CD8-positive, alpha-beta memory T cell (primary cell): Measurements from ENCODE around the gene SEMA6A. TPM values are rescaled to one million over a fixed set of nuclear protein-coding genes. Genes with fewer than 3 reads are reported as not detected.

Experiments
- CTCF ChIA-PET: fragments of 350-600 bp; sonication (Branson Sonifier 250); formaldehyde crosslinking; loops from one replicate; lab custom pipeline; 2021; ENCODE audit warnings: antibody characterized with exemption; lab: Charles Lee
- POLR2A ChIA-PET: fragments of 350-600 bp; sonication (Branson Sonifier 250); formaldehyde crosslinking; loops from one replicate; lab custom pipeline; 2021; ENCODE audit warnings: antibody characterized with exemption; lab: Charles Lee
- DNase-seq, 5 donors: peaks; one replicate each; pipeline versions ENCODE4 v3.0.0 to v3.0.0-alpha.2; 2020 to 2022; ENCODE audit warnings: mixed read lengths in 1 of 5
- H3K27ac ChIP-seq: one replicate; pipeline ENCODE4 v1.7.0; 2013; ENCODE audit warnings: low read depth, mild to moderate bottlenecking, low read length, moderate library complexity
- H3K27me3 ChIP-seq: 2 replicates; pipeline ENCODE4 v1.7.0; 2013; ENCODE audit warnings: low read length, mild to moderate bottlenecking; ENCODE audit not compliant: insufficient read depth, poor library complexity, severe bottlenecking
- H3K36me3 ChIP-seq: 2 replicates; pipeline ENCODE4 v1.7.0; 2013; ENCODE audit warnings: mild to moderate bottlenecking, low read length, moderate library complexity; ENCODE audit not compliant: insufficient read depth
- H3K4me1 ChIP-seq: 2 replicates; pipeline ENCODE4 v1.7.0; 2013; ENCODE audit warnings: mild to moderate bottlenecking, low read length, moderate library complexity; ENCODE audit not compliant: insufficient read depth
- H3K4me3 ChIP-seq: 2 replicates; pipeline ENCODE4 v1.7.0; 2013; ENCODE audit warnings: mild to moderate bottlenecking, low read length
- H3K9me3 ChIP-seq: 2 replicates; pipeline ENCODE4 v1.7.0; 2013; ENCODE audit warnings: mild to moderate bottlenecking, low read length
- H3K27ac Mint-ChIP-seq, 8 donors: one replicate each; pipeline ENCODE4 v1.8.0; 2020 to 2021; ENCODE audit warnings: mixed read lengths in 8 of 8, mild to moderate bottlenecking in 6 of 8, inconsistent platforms in 3 of 8, moderate library complexity in 3 of 8
- H3K27me3 Mint-ChIP-seq, 2 donors: one replicate each; pipeline ENCODE4 v1.8.0; 2020 to 2021; ENCODE audit warnings: mixed read lengths in 2 of 2, mild to moderate bottlenecking in 1 of 2, moderate library complexity in 1 of 2
- H3K36me3 Mint-ChIP-seq, 3 donors: one replicate each; pipeline ENCODE4 v1.8.0; 2020 to 2021; ENCODE audit warnings: mixed read lengths in 3 of 3, inconsistent platforms in 1 of 3, mild to moderate bottlenecking in 1 of 3
- H3K4me1 Mint-ChIP-seq, 3 donors: one replicate each; pipeline ENCODE4 v1.8.0; 2020 to 2021; ENCODE audit warnings: mixed read lengths in 3 of 3, inconsistent platforms in 1 of 3, mild to moderate bottlenecking in 1 of 3
- H3K4me3 Mint-ChIP-seq, 7 donors: one replicate each; pipeline ENCODE4 v1.8.0; 2020 to 2021; ENCODE audit warnings: mixed read lengths in 7 of 7, mild to moderate bottlenecking in 6 of 7, moderate library complexity in 4 of 7, inconsistent platforms in 2 of 7
- H3K9me3 Mint-ChIP-seq, 5 donors: one replicate each; pipeline ENCODE4 v1.8.0; 2020 to 2022; ENCODE audit warnings: mixed read lengths in 5 of 5, mild to moderate bottlenecking in 3 of 5, moderate library complexity in 2 of 5, inconsistent platforms in 1 of 5
- polyA plus RNA-seq: library from polyadenylated mRNA; unstranded; fragments of 300-500 nt; fragmentation: Illumina TruSeq; gene quantifications from one replicate; pipeline ENCODE4 v1.2.3, GENCODE V29; 2021
- total RNA-seq, 2 experiments: library from RNA; stranded (reverse); gene quantifications; one replicate each; pipeline ENCODE4 v1.2.3, GENCODE V29; 2021

The SEMA6A gene
- total and polyA plus RNA-seq, 3 experiments from 2014 or later = 0.49 TPM; not detected in 2

- H3K4me3 Mint-ChIP-seq = no peak overlapping the region
- H3K27ac Mint-ChIP-seq = no peak overlapping the region
- Histone ChIP-seq H3K4me3 (no peak overlapping the region), H3K36me3 (no peaks in the 10 kb centered on the region), H3K4me1 (no peaks in the 10 kb centered on the region), H3K27me3 (no peaks in the 10 kb centered on the region), H3K9me3 (no peaks in the 10 kb centered on the region), H3K27ac (no peak overlapping the region)
- no peaks in the 10 kb centered on the region for H3K27me3 Mint-ChIP-seq
- H3K9me3 Mint-ChIP-seq = peaks cover 0 to 26% (median 19%) of the 10 kb centered on the region in 5 donors
- H3K36me3 Mint-ChIP-seq = peaks cover 1 to 68% (median 25%) of the 10 kb centered on the region in 3 donors
- ChIA-PET CTCF (no interaction called here), POLR2A (no interaction called here)
- H3K4me1 Mint-ChIP-seq = no peaks in the 10 kb centered on the region
- DNase-seq = no peak
These were observed 102.3 kb downstream of the SEMA6A start for GRCh38 chr5:116472274-116472673.

- no peak for DNase-seq
- Mint-ChIP-seq H3K27ac (no peak overlapping the region), H3K4me1 (no peaks in the 10 kb centered on the region), H3K4me3 (no peak overlapping the region), H3K36me3 (peaks cover 2 to 64% (median 16%) of the 10 kb centered on the region in 3 donors), H3K27me3 (no peaks in the 10 kb centered on the region), H3K9me3 (peaks cover 0 to 17% (median 2%) of the 10 kb centered on the region in 5 donors)
- H3K9me3 ChIP-seq = no peaks in the 10 kb centered on the region
- POLR2A ChIA-PET = no interaction called here
- no peaks in the 10 kb centered on the region for H3K27me3 ChIP-seq
- no peak overlapping the region for H3K27ac ChIP-seq
- CTCF ChIA-PET = interaction anchor here (1.2 kb wide), 1 partner anchor 13 kb away, joined by 3 read pairs; no protein-coding TSS in a partner anchor
- H3K4me3 ChIP-seq = no peak overlapping the region
- no peaks in the 10 kb centered on the region for H3K36me3 ChIP-seq
- no peaks in the 10 kb centered on the region for H3K4me1 ChIP-seq
These were observed 105.0 kb downstream of the SEMA6A start for GRCh38 chr5:116469631-116470030.

- no peak overlapping the region for H3K4me3 ChIP-seq
- DNase-seq = no peak
- H3K9me3 Mint-ChIP-seq = peaks cover 0 to 15% (median 5%) of the 10 kb centered on the region in 5 donors
- no peak overlapping the region for H3K27ac Mint-ChIP-seq
- H3K27me3 ChIP-seq = no peaks in the 10 kb centered on the region
- H3K36me3 ChIP-seq = no peaks in the 10 kb centered on the region
- peaks cover 5 to 62% (median 15%) of the 10 kb centered on the region in 3 donors for H3K36me3 Mint-ChIP-seq
- POLR2A ChIA-PET = no interaction called here
- no peaks in the 10 kb centered on the region for H3K4me1 Mint-ChIP-seq
- H3K9me3 ChIP-seq = no peaks in the 10 kb centered on the region
- CTCF ChIA-PET = interaction anchor here (1.2 kb wide), 1 partner anchor 12 kb away, joined by 3 read pairs; no protein-coding TSS in a partner anchor
- H3K4me3 Mint-ChIP-seq = no peak overlapping the region
- no peaks in the 10 kb centered on the region for H3K27me3 Mint-ChIP-seq
- H3K27ac ChIP-seq = no peak overlapping the region
- H3K4me1 ChIP-seq = no peaks in the 10 kb centered on the region
These were observed 106.0 kb downstream of the SEMA6A start for GRCh38 chr5:116468583-116468982.

GRCh38 chr5:116467465-116467843 is 107.2 kb downstream of the SEMA6A start:
- Mint-ChIP-seq H3K9me3 (peaks cover 0 to 15% (median 5%) of the 10 kb centered on the region in 5 donors), H3K27ac (no peak overlapping the region), H3K27me3 (no peaks in the 10 kb centered on the region), H3K4me3 (no peak overlapping the region), H3K36me3 (peaks cover 5 to 55% (median 9%) of the 10 kb centered on the region in 3 donors), H3K4me1 (no peaks in the 10 kb centered on the region)
- no peak for DNase-seq
- no peaks in the 10 kb centered on the region for H3K9me3 ChIP-seq
- no peak overlapping the region for H3K4me3 ChIP-seq
- H3K4me1 ChIP-seq = no peaks in the 10 kb centered on the region
- no peaks in the 10 kb centered on the region for H3K36me3 ChIP-seq
- no peak overlapping the region for H3K27ac ChIP-seq
- POLR2A ChIA-PET = no interaction called here
- CTCF ChIA-PET = no interaction called here
- no peaks in the 10 kb centered on the region for H3K27me3 ChIP-seq

GRCh38 chr5:116466727-116467464 is 107.7 kb downstream of the SEMA6A start:
- H3K27ac ChIP-seq = no peak overlapping the region
- peaks cover 0 to 15% (median 5%) of the 10 kb centered on the region in 5 donors for H3K9me3 Mint-ChIP-seq
- no peaks in the 10 kb centered on the region for H3K4me1 ChIP-seq
- H3K36me3 ChIP-seq = no peaks in the 10 kb centered on the region
- H3K27me3 ChIP-seq = no peaks in the 10 kb centered on the region
- H3K9me3 ChIP-seq = no peaks in the 10 kb centered on the region
- no peak overlapping the region for H3K4me3 Mint-ChIP-seq
- H3K27ac Mint-ChIP-seq = no peak overlapping the region
- ChIA-PET POLR2A (no interaction called here), CTCF (no interaction called here)
- H3K27me3 Mint-ChIP-seq = no peaks in the 10 kb centered on the region
- peaks cover 7 to 52% (median 8%) of the 10 kb centered on the region in 3 donors for H3K36me3 Mint-ChIP-seq
- no peak overlapping the region for H3K4me3 ChIP-seq
- DNase-seq = no peak
- no peaks in the 10 kb centered on the region for H3K4me1 Mint-ChIP-seq

- no peaks in the 10 kb centered on the region for H3K27me3 Mint-ChIP-seq
- H3K4me3 Mint-ChIP-seq = no peak overlapping the region
- H3K36me3 Mint-ChIP-seq = peaks cover 5 to 45% (median 10%) of the 10 kb centered on the region in 3 donors
- H3K4me1 Mint-ChIP-seq = no peaks in the 10 kb centered on the region
- no peaks in the 10 kb centered on the region for H3K9me3 ChIP-seq
- no peaks in the 10 kb centered on the region for H3K4me1 ChIP-seq
- peaks cover 0 to 15% (median 5%) of the 10 kb centered on the region in 5 donors for H3K9me3 Mint-ChIP-seq
- DNase-seq = no peak
- no peak overlapping the region for H3K27ac ChIP-seq
- H3K36me3 ChIP-seq = no peaks in the 10 kb centered on the region
- ChIA-PET POLR2A (no interaction called here), CTCF (no interaction called here)
- H3K4me3 ChIP-seq = no peak overlapping the region
- no peak overlapping the region for H3K27ac Mint-ChIP-seq
- H3K27me3 ChIP-seq = no peaks in the 10 kb centered on the region
These were observed 109.2 kb downstream of the SEMA6A start for GRCh38 chr5:116465411-116465810.

- H3K4me3 Mint-ChIP-seq = no peak overlapping the region
- H3K9me3 ChIP-seq = no peaks in the 10 kb centered on the region
- peaks cover 5 to 41% (median 9%) of the 10 kb centered on the region in 3 donors for H3K36me3 Mint-ChIP-seq
- no peak for DNase-seq
- H3K27ac Mint-ChIP-seq = no peak overlapping the region
- H3K36me3 ChIP-seq = no peaks in the 10 kb centered on the region
- peaks cover 0 to 15% (median 5%) of the 10 kb centered on the region in 5 donors for H3K9me3 Mint-ChIP-seq
- H3K4me3 ChIP-seq = no peak overlapping the region
- POLR2A ChIA-PET = no interaction called here
- CTCF ChIA-PET = no interaction called here
- H3K4me1 ChIP-seq = no peaks in the 10 kb centered on the region
- H3K27me3 ChIP-seq = no peaks in the 10 kb centered on the region
- H3K27ac ChIP-seq = no peak overlapping the region
- no peaks in the 10 kb centered on the region for H3K4me1 Mint-ChIP-seq
- H3K27me3 Mint-ChIP-seq = no peaks in the 10 kb centered on the region
These were observed 110.4 kb downstream of the SEMA6A start for GRCh38 chr5:116464144-116464708.

GRCh38 chr5:116462500-116462899 is 112.1 kb downstream of the SEMA6A start:
- no peak overlapping the region for H3K4me3 ChIP-seq
- no peaks in the 10 kb centered on the region for H3K4me1 ChIP-seq
- H3K9me3 ChIP-seq = no peaks in the 10 kb centered on the region
- no peak overlapping the region for H3K27ac ChIP-seq
- H3K27me3 Mint-ChIP-seq = no peaks in the 10 kb centered on the region
- peaks cover 4 to 28% (median 9%) of the 10 kb centered on the region in 3 donors for H3K36me3 Mint-ChIP-seq
- no peaks in the 10 kb centered on the region for H3K27me3 ChIP-seq
- no peak overlapping the region for H3K27ac Mint-ChIP-seq
- H3K9me3 Mint-ChIP-seq = peaks cover 0 to 11% (median 1%) of the 10 kb centered on the region in 5 donors
- ChIA-PET POLR2A (no interaction called here), CTCF (no interaction called here)
- DNase-seq = no peak
- no peaks in the 10 kb centered on the region for H3K36me3 ChIP-seq
- no peaks in the 10 kb centered on the region for H3K4me1 Mint-ChIP-seq
- H3K4me3 Mint-ChIP-seq = no peak overlapping the region
